K562 (cell line): ENCODE data around the gene CCDC159. TPM values are rescaled to one million over a fixed set of nuclear protein-coding genes. Genes with fewer than 3 reads are reported as not detected.
A peak's percentile ranks its signal among the peaks of the same experiment; 100 is the strongest.

ENCODE experiments used
- polyA plus RNA-seq, 8 experiments: library from polyadenylated mRNA; depleted of rRNA in 4 of 8; stranded (reverse) in 5 of 8; unstranded in 3 of 8; fragments of >200 nt; fragmentation: Nextera tagmentation in 2 of 8; fragmentation: Illumina TruSeq in 1 of 8; extraction: Ambion mirVana in 2 of 8; extraction: Trizol in 1 of 8; gene quantifications; 2 replicates each; pipeline versions ENCODE4 v1.2.1 to v1.2.3, GENCODE V29; 2011 to 2014; ENCODE audit warnings: inconsistent platforms in 1 of 8, missing spikeins in 1 of 8
- total RNA-seq, 7 experiments: library from RNA; depleted of rRNA in 6 of 7; stranded (reverse); fragments of >200 nt in 6 of 7; fragmentation: Illumina TruSeq in 2 of 7; extraction: Trizol in 2 of 7; gene quantifications; 2 replicates each; pipeline versions ENCODE4 v1.2.1 to v1.2.3, GENCODE V29; 2011 to 2021; ENCODE audit warnings: low replicate concordance in 1 of 7
- TF ChIP-seq, protein P1 (sequence below), 2 experiments: fragments of 450-650 bp; formaldehyde crosslinking in 1 of 2; IDR thresholded peaks; 2 replicates each; pipeline versions ENCODE4 v1.4.0 to v1.6.1; 2014 to 2020; ENCODE audit warnings: mild to moderate bottlenecking in 2 of 2, borderline replicate concordance in 1 of 2, low read depth in 1 of 2

Gene CCDC159
- total and polyA plus RNA-seq, 9 of the 15 experiments (the other 6 are each of a cell fraction or from before 2014, with no cell fraction given), result 0.68 to 10.1 (median 4.7) TPM

DNA sequence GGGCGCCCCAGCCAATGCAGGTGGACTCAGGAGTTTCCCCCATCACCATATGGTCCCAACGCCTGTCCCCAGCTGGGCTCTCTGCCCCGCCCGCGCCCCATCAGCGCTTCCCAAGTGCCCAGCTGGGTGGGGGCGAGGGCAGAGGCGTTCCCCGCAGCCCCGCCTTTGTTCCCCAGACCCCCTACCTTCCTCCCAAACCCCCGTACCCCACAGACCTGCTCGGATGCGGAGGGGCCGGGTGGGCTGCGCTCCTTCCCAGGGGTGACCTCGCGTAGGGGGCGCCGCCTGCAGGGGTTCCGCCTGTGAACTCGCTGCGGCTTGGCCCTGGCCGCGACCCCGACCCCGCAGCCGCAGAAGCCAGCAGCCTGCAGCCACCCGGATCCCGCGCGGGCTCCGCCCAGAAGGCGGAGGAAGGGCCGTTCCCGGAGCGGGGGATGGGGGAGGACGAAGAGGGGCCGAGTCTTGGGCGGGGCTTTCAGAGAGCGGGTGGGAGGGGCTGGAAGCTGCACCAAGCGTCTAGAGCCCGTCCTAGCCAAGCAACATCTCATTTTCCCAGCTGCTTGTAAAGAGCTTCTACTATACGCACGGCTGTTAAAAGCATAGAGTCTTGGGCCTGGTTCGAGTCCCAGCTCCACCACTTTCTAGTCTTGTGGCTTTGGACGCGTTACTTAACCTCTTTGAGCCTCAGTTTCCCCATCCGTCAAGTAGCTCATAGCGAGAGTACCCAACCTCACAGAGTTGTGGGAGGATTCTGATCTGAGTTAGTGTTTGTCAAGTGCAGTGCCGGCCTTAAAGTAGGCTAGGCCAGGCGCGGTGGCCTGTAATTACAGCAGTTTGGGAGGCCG is 6.8 kb upstream of the CCDC159 start, which contains the start of gene RAB3D (continued):
- TF ChIP-seq, protein P1, sequence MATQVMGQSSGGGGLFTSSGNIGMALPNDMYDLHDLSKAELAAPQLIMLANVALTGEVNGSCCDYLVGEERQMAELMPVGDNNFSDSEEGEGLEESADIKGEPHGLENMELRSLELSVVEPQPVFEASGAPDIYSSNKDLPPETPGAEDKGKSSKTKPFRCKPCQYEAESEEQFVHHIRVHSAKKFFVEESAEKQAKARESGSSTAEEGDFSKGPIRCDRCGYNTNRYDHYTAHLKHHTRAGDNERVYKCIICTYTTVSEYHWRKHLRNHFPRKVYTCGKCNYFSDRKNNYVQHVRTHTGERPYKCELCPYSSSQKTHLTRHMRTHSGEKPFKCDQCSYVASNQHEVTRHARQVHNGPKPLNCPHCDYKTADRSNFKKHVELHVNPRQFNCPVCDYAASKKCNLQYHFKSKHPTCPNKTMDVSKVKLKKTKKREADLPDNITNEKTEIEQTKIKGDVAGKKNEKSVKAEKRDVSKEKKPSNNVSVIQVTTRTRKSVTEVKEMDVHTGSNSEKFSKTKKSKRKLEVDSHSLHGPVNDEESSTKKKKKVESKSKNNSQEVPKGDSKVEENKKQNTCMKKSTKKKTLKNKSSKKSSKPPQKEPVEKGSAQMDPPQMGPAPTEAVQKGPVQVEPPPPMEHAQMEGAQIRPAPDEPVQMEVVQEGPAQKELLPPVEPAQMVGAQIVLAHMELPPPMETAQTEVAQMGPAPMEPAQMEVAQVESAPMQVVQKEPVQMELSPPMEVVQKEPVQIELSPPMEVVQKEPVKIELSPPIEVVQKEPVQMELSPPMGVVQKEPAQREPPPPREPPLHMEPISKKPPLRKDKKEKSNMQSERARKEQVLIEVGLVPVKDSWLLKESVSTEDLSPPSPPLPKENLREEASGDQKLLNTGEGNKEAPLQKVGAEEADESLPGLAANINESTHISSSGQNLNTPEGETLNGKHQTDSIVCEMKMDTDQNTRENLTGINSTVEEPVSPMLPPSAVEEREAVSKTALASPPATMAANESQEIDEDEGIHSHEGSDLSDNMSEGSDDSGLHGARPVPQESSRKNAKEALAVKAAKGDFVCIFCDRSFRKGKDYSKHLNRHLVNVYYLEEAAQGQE (IDR thresholded peaks at IDR 0.05; ENCODE audit: borderline replicate concordance), result peak; percentile 6; the same call in 1 of the 2 replicates
- TF ChIP-seq, protein P1 (CRISPR knock-in tag; IDR thresholded peaks at IDR 0.05; ENCODE audit: low read depth), result no peak
